GM23338 (cell line): ENCODE results near the gene KRT25. TPM values are rescaled to one million over a fixed set of nuclear protein-coding genes. Genes with fewer than 3 reads are reported as not detected.

Source experiments
- ATAC-seq: fragments of 200-7000 bp; cut with Tn5 transposase; 3 replicates; pipeline ENCODE4 v1.9.1; 2020
- DNase-seq: peaks from one replicate; pipeline ENCODE4 v3.0.0-alpha.2; 2015; ENCODE audit warnings: low spot score
- H2AFZ ChIP-seq: fragments of 200-600 bp; sonication (generic); 2 replicates; pipeline ENCODE4 v1.8.0; 2016; ENCODE audit warnings: antibody characterized with exemption, mild to moderate bottlenecking, moderate library complexity
- H3F3A ChIP-seq: fragments of 200-600 bp; sonication (generic); replicated peaks from 2 replicates; pipeline ENCODE4 v1.8.0; 2017; ENCODE audit warnings: antibody characterized with exemption, mixed run types, low read depth
- H3K27ac ChIP-seq: fragments of 200-600 bp; sonication (generic); 2 replicates; pipeline ENCODE4 v1.6.1; 2016; ENCODE audit warnings: low read depth
- H3K27me3 ChIP-seq: fragments of 200-600 bp; sonication (generic); 2 replicates; pipeline ENCODE4 v1.8.0; 2016; ENCODE audit warnings: mild to moderate bottlenecking, mixed run types, moderate library complexity; ENCODE audit not compliant: insufficient read depth
- H3K36me3 ChIP-seq: fragments of 200-600 bp; sonication (generic); 2 replicates; pipeline ENCODE4 v1.8.0; 2016; ENCODE audit warnings: mild to moderate bottlenecking; ENCODE audit not compliant: insufficient read depth
- H3K4me1 ChIP-seq: fragments of 200-600 bp; sonication (generic); 2 replicates; pipeline ENCODE4 v1.8.0; 2016; ENCODE audit warnings: mild to moderate bottlenecking, moderate library complexity; ENCODE audit not compliant: insufficient read depth
- H3K4me2 ChIP-seq: fragments of 200-600 bp; sonication (generic); 2 replicates; pipeline ENCODE4 v1.7.1; 2017; ENCODE audit warnings: mixed run types
- H3K4me3 ChIP-seq: fragments of 200-600 bp; sonication (generic); 2 replicates; pipeline ENCODE4 v1.6.1; 2016; ENCODE audit warnings: mixed run types
- H3K79me2 ChIP-seq: fragments of 200-600 bp; sonication (generic); replicated peaks from 2 replicates; pipeline ENCODE4 v1.8.0; 2017; ENCODE audit warnings: mild to moderate bottlenecking; ENCODE audit not compliant: insufficient read depth
- H3K9me2 ChIP-seq: fragments of 200-600 bp; sonication (generic); 2 replicates; pipeline ENCODE4 v1.8.0; 2017; ENCODE audit not compliant: insufficient read depth
- H4K20me1 ChIP-seq: fragments of 200-600 bp; sonication (generic); replicated peaks from 2 replicates; pipeline ENCODE4 v1.8.0; 2017; ENCODE audit warnings: mild to moderate bottlenecking; ENCODE audit not compliant: insufficient read depth
- H3K27ac Mint-ChIP-seq: 2 replicates; pipeline ENCODE4 v1.8.0; 2020; ENCODE audit warnings: inconsistent platforms, mild to moderate bottlenecking, moderate library complexity, mixed read lengths
- H3K27me3 Mint-ChIP-seq: 3 replicates; pipeline ENCODE4 v1.8.0; 2022; ENCODE audit warnings: low read depth, mild to moderate bottlenecking, moderate library complexity, mixed read lengths, inconsistent platforms; ENCODE audit not compliant: insufficient read depth, poor library complexity
- H3K36me3 Mint-ChIP-seq: 3 replicates; pipeline ENCODE4 v1.8.0; 2021; ENCODE audit warnings: low read depth, mild to moderate bottlenecking, inconsistent platforms, moderate library complexity, mixed read lengths
- H3K4me1 Mint-ChIP-seq: 3 replicates; pipeline ENCODE4 v1.8.0; 2020; ENCODE audit warnings: mild to moderate bottlenecking, inconsistent platforms, mixed read lengths
- H3K4me3 Mint-ChIP-seq: 3 replicates; pipeline ENCODE4 v1.8.0; 2021; ENCODE audit warnings: moderate library complexity, mild to moderate bottlenecking, inconsistent platforms, mixed read lengths
- H3K9me3 Mint-ChIP-seq: 3 replicates; pipeline ENCODE4 v1.8.0; 2020; ENCODE audit warnings: moderate library complexity, mild to moderate bottlenecking, inconsistent platforms, mixed read lengths
- CREB1 ChIP-seq: fragments of 250-450 bp; sonication (Bioruptor Pico); IDR thresholded peaks from 2 replicates; pipeline ENCODE4 v1.5.0; 2020; ENCODE audit warnings: low read depth, mild to moderate bottlenecking, moderate library complexity
- ETS1 ChIP-seq: IDR thresholded peaks from 2 replicates; pipeline ENCODE4 v1.6.1; 2016; ENCODE audit warnings: antibody characterized with exemption
- EZH2phosphoT487 ChIP-seq: fragments of 200-600 bp; sonication (generic); IDR thresholded peaks from one replicate; pipeline ENCODE4 v1.8.1; 2018; ENCODE audit warnings: antibody characterized with exemption; ENCODE audit not compliant: unreplicated experiment
- POLR2AphosphoS5 ChIP-seq: IDR thresholded peaks from 2 replicates; pipeline ENCODE4 v1.6.1; 2016; ENCODE audit warnings: antibody characterized with exemption, low read depth
- STAT1 ChIP-seq: IDR thresholded peaks from one replicate; pipeline ENCODE4 v1.6.1; 2016; ENCODE audit warnings: antibody characterized with exemption; ENCODE audit not compliant: unreplicated experiment
- ZNF331 ChIP-seq: fragments of 250-450 bp; sonication (Bioruptor Pico); IDR thresholded peaks from 2 replicates; pipeline ENCODE4 v1.5.0; 2020; ENCODE audit warnings: low read depth, mild to moderate bottlenecking, moderate library complexity
- polyA plus RNA-seq: library from polyadenylated mRNA; unstranded; fragments of >200 nt; fragmentation: Nextera tagmentation; extraction: Ambion mirVana; gene quantifications from 2 replicates; pipeline ENCODE4 v1.2.1, GENCODE V29; 2016
- total RNA-seq: library from RNA; depleted of rRNA; stranded (reverse); fragments of >200 nt; shearing (Covaris generic); gene quantifications from 2 replicates; pipeline ENCODE4 v1.2.3, GENCODE V29; 2014
- TF ChIP-seq, protein P1 (sequence below), 2 experiments: fragments of 200-600 bp in 1 of 2; sonication (generic) in 1 of 2; conservative IDR thresholded peaks; 2 replicates each; pipeline versions ENCODE4 v1.5.1 to v1.6.1; 2016 to 2017; ENCODE audit warnings: antibody characterized with exemption in 2 of 2, low read depth in 2 of 2, mild to moderate bottlenecking in 2 of 2, moderate library complexity in 1 of 2
- TF ChIP-seq, protein P2 (sequence below): IDR thresholded peaks from one replicate; pipeline ENCODE4 v1.6.1; 2018; ENCODE audit warnings: antibody characterized with exemption; ENCODE audit not compliant: unreplicated experiment

The KRT25 gene
- total and polyA plus RNA-seq, 2 experiments from 2014 or later, result not detected

- Mint-ChIP-seq H3K27ac (no peak overlapping the region), H3K27me3 (peaks cover 5% of the 10 kb centered on the region), H3K4me3 (no peak overlapping the region), H3K36me3 (no peaks in the 10 kb centered on the region), H3K9me3 (no peaks in the 10 kb centered on the region), H3K4me1 (peaks cover 3% of the 10 kb centered on the region; the same call in 1 of the 3 replicates)
- Histone ChIP-seq H3K4me3 (no peak overlapping the region), H3K27me3 (0 out of 2 replicates have a peak, but pooled peaks cover 3% of the 10 kb centered on the region), H3K79me2 (no peaks in the 10 kb centered on the region), H3K9me2 (no peaks in the 10 kb centered on the region), H2AFZ (peak overlapping the region; percentile 28; the same call in 1 of the 2 replicates), H3K4me1 (no peaks in the 10 kb centered on the region), H3K27ac (no peak overlapping the region), H3K4me2 (no peak overlapping the region), H4K20me1 (no peaks in the 10 kb centered on the region), H3F3A (no peaks in the 10 kb centered on the region), H3K36me3 (no peaks in the 10 kb centered on the region)
- TF ChIP-seq POLR2AphosphoS5 (no peak), CREB1 (CRISPR knock-in tag) (no peak), ZNF331 (CRISPR knock-in tag) (no peak), EZH2phosphoT487 (no peak), STAT1 (no peak)
- TF ChIP-seq, protein P1, sequence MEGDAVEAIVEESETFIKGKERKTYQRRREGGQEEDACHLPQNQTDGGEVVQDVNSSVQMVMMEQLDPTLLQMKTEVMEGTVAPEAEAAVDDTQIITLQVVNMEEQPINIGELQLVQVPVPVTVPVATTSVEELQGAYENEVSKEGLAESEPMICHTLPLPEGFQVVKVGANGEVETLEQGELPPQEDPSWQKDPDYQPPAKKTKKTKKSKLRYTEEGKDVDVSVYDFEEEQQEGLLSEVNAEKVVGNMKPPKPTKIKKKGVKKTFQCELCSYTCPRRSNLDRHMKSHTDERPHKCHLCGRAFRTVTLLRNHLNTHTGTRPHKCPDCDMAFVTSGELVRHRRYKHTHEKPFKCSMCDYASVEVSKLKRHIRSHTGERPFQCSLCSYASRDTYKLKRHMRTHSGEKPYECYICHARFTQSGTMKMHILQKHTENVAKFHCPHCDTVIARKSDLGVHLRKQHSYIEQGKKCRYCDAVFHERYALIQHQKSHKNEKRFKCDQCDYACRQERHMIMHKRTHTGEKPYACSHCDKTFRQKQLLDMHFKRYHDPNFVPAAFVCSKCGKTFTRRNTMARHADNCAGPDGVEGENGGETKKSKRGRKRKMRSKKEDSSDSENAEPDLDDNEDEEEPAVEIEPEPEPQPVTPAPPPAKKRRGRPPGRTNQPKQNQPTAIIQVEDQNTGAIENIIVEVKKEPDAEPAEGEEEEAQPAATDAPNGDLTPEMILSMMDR (conservative IDR thresholded peaks at IDR 0.05; ENCODE audit: low read depth in 2 of 2), result peak in 1 of 2 experiments; percentile 29; a peak in 2 of 4 replicates
- TF ChIP-seq, protein P2, sequence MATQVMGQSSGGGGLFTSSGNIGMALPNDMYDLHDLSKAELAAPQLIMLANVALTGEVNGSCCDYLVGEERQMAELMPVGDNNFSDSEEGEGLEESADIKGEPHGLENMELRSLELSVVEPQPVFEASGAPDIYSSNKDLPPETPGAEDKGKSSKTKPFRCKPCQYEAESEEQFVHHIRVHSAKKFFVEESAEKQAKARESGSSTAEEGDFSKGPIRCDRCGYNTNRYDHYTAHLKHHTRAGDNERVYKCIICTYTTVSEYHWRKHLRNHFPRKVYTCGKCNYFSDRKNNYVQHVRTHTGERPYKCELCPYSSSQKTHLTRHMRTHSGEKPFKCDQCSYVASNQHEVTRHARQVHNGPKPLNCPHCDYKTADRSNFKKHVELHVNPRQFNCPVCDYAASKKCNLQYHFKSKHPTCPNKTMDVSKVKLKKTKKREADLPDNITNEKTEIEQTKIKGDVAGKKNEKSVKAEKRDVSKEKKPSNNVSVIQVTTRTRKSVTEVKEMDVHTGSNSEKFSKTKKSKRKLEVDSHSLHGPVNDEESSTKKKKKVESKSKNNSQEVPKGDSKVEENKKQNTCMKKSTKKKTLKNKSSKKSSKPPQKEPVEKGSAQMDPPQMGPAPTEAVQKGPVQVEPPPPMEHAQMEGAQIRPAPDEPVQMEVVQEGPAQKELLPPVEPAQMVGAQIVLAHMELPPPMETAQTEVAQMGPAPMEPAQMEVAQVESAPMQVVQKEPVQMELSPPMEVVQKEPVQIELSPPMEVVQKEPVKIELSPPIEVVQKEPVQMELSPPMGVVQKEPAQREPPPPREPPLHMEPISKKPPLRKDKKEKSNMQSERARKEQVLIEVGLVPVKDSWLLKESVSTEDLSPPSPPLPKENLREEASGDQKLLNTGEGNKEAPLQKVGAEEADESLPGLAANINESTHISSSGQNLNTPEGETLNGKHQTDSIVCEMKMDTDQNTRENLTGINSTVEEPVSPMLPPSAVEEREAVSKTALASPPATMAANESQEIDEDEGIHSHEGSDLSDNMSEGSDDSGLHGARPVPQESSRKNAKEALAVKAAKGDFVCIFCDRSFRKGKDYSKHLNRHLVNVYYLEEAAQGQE, result no peak
- DNase-seq, result peak; percentile 37
- ATAC-seq, result peak; percentile 84
Measured at GRCh38 chr17:40796846-40797245, 41.7 kb upstream of the KRT25 start.

DNA sequence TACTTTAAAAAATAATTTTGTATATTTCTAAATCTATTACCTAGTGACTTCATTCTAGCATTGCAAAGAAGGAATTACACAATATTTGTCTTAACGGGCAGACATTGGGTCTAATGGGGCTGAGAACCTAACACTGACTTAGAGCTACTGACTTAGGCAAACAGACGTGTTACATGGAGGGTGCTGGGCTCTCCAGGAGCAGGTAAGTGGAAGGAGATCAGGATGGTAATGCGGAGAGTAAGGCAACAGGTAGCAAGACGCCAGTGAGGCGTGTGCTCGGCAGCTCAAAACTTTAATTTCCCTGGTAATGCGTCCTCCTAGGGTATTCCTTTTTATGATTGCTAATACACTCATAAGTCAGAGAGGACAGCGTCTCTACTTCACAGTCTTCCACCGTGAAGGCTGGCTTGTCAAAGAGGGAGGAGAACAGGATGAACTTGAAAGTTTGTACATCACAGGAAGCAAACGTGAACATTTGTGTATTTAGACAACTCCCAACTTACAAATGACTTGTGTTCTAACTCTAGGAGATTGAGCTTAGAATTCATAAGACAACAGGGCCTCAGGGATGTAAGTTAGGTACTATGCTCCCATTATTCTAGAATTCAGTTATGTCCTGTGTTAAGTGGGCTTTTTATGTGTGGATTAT is 40.0 kb upstream of the KRT25 start:
- Histone ChIP-seq H2AFZ (no peak overlapping the region), H3K36me3 (no peaks in the 10 kb centered on the region), H3K4me2 (no peak overlapping the region), H3K27me3 (no peaks in the 10 kb centered on the region), H3K9me2 (no peaks in the 10 kb centered on the region), H3K79me2 (no peaks in the 10 kb centered on the region), H4K20me1 (no peaks in the 10 kb centered on the region), H3K27ac (no peak overlapping the region), H3K4me3 (no peak overlapping the region), H3F3A (no peaks in the 10 kb centered on the region), H3K4me1 (no peaks in the 10 kb centered on the region)
- Mint-ChIP-seq H3K4me1 (peaks cover 3% of the 10 kb centered on the region; the same call in 1 of the 3 replicates), H3K9me3 (no peaks in the 10 kb centered on the region), H3K4me3 (no peak overlapping the region), H3K27me3 (peaks cover 5% of the 10 kb centered on the region), H3K27ac (no peak overlapping the region), H3K36me3 (no peaks in the 10 kb centered on the region)
- ATAC-seq (no peak), DNase-seq (no peak)
- no peak for TF ChIP-seq ETS1
- TF ChIP-seq POLR2AphosphoS5, result no peak
